Measurements from ENCODE around the gene DAP3.
"Not testable (repeated sequence)": the region's sequence is repeated elsewhere in the genome, so short reads cannot be mapped to it uniquely, and the experiment has no call there.

The DAP3 gene

GRCh38 chr1:155648207-155649147 is 40.4 kb upstream of the DAP3 start:
- DNase-seq (ENCODE audit: low read depth) = peak; percentile 93
- H3K4me3 ChIP-seq (ENCODE audit: low read length) = peak overlapping the region; percentile 48
- TF ChIP-seq CTCF (IDR thresholded peaks at IDR 0.05; ENCODE audit: insufficient read depth, low read depth, low read length, missing control alignments) = peak; percentile 84

DNA sequence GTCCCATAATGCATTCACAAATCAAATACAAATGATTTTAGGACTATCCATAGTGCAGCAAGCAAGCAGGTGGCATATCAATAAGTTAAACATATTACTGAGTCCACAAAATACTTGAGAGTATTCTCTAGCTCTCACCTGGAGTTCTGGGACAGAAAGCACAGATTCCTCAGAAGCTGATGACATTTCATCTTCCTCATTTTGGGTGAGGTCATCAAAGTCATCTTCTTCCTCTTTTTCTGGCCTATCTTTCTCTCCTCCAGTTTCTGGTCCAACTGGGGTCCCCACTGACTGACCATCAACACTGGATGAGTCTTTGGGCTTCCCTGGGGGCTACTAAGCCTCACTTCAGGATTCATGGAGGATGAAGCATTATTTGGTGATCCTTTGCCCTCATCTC is 39.2 kb upstream of the DAP3 start:
- no peak overlapping the region for H3K4me3 ChIP-seq (ENCODE audit: low read length)
- TF ChIP-seq CTCF (IDR thresholded peaks at IDR 0.05; ENCODE audit: insufficient read depth, low read depth, low read length, missing control alignments) = no peak
- DNase-seq (ENCODE audit: low read depth) = no peak

DNA sequence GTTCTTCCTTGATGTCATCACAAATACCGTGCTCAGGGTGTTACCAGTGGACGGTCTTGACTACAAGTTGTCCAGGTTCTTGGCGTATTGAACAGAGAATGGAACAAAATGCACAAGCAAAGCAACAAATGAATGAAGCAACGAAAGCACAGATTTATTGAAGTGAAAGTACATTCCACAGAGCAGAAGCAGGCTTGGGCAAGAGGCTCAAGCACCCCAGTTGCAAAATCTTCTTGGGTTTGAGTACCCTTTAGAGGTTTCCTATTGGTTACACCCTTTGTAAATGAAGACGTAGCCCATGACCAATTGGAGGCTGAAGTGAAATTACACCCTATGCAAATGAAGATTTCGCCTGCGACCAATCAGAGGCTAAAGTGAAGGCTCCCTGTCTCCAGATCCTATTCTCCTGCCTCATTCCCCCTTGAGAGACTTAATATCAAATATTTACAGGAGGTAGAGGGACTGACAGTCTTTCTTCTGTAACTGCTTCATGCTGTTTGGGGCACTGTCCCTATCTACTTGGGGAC is 38.6 kb upstream of the DAP3 start:
- no peak overlapping the region for H3K4me3 ChIP-seq (ENCODE audit: low read length)
- TF ChIP-seq CTCF (IDR thresholded peaks at IDR 0.05; ENCODE audit: insufficient read depth, low read depth, low read length, missing control alignments) = no peak
- DNase-seq (ENCODE audit: low read depth) = no peak

- peak overlapping the region; percentile 14 for H3K4me3 ChIP-seq (ENCODE audit: low read length)
- DNase-seq (ENCODE audit: low read depth) = peak; percentile 68
- no peak for TF ChIP-seq CTCF (IDR thresholded peaks at IDR 0.05; ENCODE audit: insufficient read depth, low read depth, low read length, missing control alignments)
These were observed 36.8 kb upstream of the DAP3 start for GRCh38 chr1:155651861-155652661.

- DNase-seq (ENCODE audit: low read depth) = no peak
- no peak overlapping the region for H3K4me3 ChIP-seq (ENCODE audit: low read length)
- TF ChIP-seq CTCF (IDR thresholded peaks at IDR 0.05; ENCODE audit: insufficient read depth, low read depth, low read length, missing control alignments) = no peak
These were observed 35.9 kb upstream of the DAP3 start for GRCh38 chr1:155652951-155653350.

- no peak for TF ChIP-seq CTCF (IDR thresholded peaks at IDR 0.05; ENCODE audit: insufficient read depth, low read depth, low read length, missing control alignments)
- DNase-seq (ENCODE audit: low read depth) = no peak
These were observed 31.4 kb upstream of the DAP3 start for GRCh38 chr1:155657463-155657862.

DNA sequence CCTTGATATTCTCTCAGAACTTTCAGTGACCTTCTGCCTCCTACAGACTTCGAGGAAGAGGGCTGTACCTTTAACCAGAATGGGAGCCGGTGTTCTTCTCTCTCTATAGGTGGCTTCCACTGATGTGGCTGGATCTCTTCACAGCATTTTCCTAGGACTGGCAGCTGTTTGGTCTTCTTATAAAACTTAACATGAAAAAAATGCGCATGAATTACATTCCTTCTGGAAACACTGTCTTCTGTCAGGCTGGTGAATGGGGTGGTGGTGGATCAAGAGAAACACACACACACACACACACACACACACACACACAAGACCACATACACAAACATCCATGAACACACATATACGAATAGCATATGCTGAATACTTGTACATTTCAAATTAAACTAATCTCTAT is 27.7 kb upstream of the DAP3 start:
- not testable (repeated sequence) for DNase-seq (ENCODE audit: low read depth); H3K4me3 ChIP-seq (ENCODE audit: low read length)

More at GRCh38 chr1:155657463-155657862, 31.4 kb upstream of the DAP3 start:
- H3K4me3 ChIP-seq (ENCODE audit: low read length) = no peak overlapping the region

Data from epithelial cell of esophagus (primary cell).